HCT116 (cell line): ENCODE results near the gene KMT2C. TPM values are rescaled to one million over a fixed set of nuclear protein-coding genes. Genes with fewer than 3 reads are reported as not detected.

ENCODE experiments used
- ATAC-seq: fragments of 200-7000 bp; cut with Tn5 transposase; 2 replicates; pipeline ENCODE4 v1.9.1; 2020; ENCODE audit warnings: mild to moderate bottlenecking, moderate library complexity
- BruUV-seq: library from RNA; stranded (reverse); fragments of 400-500 nt; replicated peaks from 2 replicates; lab custom pipeline; 2021; lab: Mats Ljungman, UMichigan
- CTCF ChIA-PET: fragments of 300-600 bp; sonication (Branson Sonifier 250); formaldehyde crosslinking; loops from one replicate; lab custom pipeline; 2021; ENCODE audit warnings: antibody characterized with exemption; lab: Charles Lee
- POLR2A ChIA-PET: fragments of 300-600, 350-600 bp; sonication (Branson Sonifier 250); formaldehyde crosslinking; loops from one replicate; lab custom pipeline; 2021; ENCODE audit warnings: antibody characterized with exemption; lab: Charles Lee
- RAD21 ChIA-PET, 2 experiments: fragments of 300-600 bp; sonication (Branson Sonifier 250); formaldehyde crosslinking; loops; one replicate each; lab custom pipeline; 2023; ENCODE audit warnings: low total read pairs in 2 of 2; ENCODE audit not compliant: uncharacterized antibody in 2 of 2, unreplicated experiment in 2 of 2, low non-redundant PET in 1 of 2; lab: Charles Lee
- DNase-seq: peaks from one replicate; pipeline ENCODE4 v3.0.0-alpha.2; 2010; ENCODE audit warnings: low read depth, low spot score
- H2AFZ ChIP-seq: fragments of 200-600 bp; shearing (Covaris generic), sonication (generic); 2 replicates; pipeline ENCODE4 v1.6.1; 2017; ENCODE audit warnings: low read depth, mixed run types, mixed read lengths, antibody characterized with exemption, low read length; ENCODE audit not compliant: poor library complexity, severe bottlenecking
- H3K27ac ChIP-seq: 2 replicates; pipeline ENCODE4 v1.5.1; 2012; ENCODE audit warnings: low read depth, low read length
- H3K27me3 ChIP-seq: fragments of 200-600 bp; sonication (generic); 2 replicates; pipeline ENCODE4 v1.6.1; 2016; ENCODE audit warnings: mixed run types, low read length, mixed read lengths; ENCODE audit not compliant: insufficient read depth
- H3K36me3 ChIP-seq, 2 experiments: fragments of 200-500 bp in 1 of 2; fragments of 200-600 bp in 1 of 2; sonication (Bioruptor generic) in 1 of 2; sonication (generic) in 1 of 2; 2 replicates each; pipeline versions ENCODE4 v1.5.1 to v1.6.1; 2014 to 2016; ENCODE audit warnings: low read length in 2 of 2, inconsistent platforms in 1 of 2, mixed read lengths in 1 of 2, mixed run types in 1 of 2; ENCODE audit not compliant: insufficient read depth in 2 of 2, control insufficient read depth in 1 of 2
- H3K4me1 ChIP-seq, 2 experiments: fragments of 200-600 bp in 1 of 2; sonication (generic) in 1 of 2; 2 replicates each; pipeline versions ENCODE4 v1.5.1 to v1.6.1; 2012 to 2017; ENCODE audit warnings: low read length in 2 of 2, inconsistent platforms in 1 of 2, mild to moderate bottlenecking in 1 of 2, mixed read lengths in 1 of 2, mixed run types in 1 of 2, moderate library complexity in 1 of 2; ENCODE audit not compliant: insufficient read depth in 2 of 2, control insufficient read depth in 1 of 2
- H3K4me2 ChIP-seq: fragments of 200-600 bp; sonication (generic); 2 replicates; pipeline ENCODE4 v1.6.1; 2017; ENCODE audit warnings: mixed run types, low read length, mixed read lengths
- H3K4me3 ChIP-seq, 2 experiments: fragments of 200-600 bp in 1 of 2; sonication (generic) in 1 of 2; replicated peaks in 1 of 2; 2 replicates each; pipeline ENCODE4 v1.5.1; 2011 to 2016; ENCODE audit warnings: low read length in 2 of 2, control low read depth in 1 of 2, low read depth in 1 of 2, mild to moderate bottlenecking in 1 of 2, mixed read lengths in 1 of 2, mixed run types in 1 of 2
- H3K79me2 ChIP-seq: fragments of 200-600 bp; sonication (generic); 2 replicates; pipeline ENCODE4 v1.6.1; 2017; ENCODE audit warnings: mild to moderate bottlenecking, mixed run types, low read length, moderate library complexity, mixed read lengths; ENCODE audit not compliant: insufficient read depth
- H3K9ac ChIP-seq: fragments of 200-600 bp; sonication (generic); 2 replicates; pipeline ENCODE4 v1.6.1; 2016; ENCODE audit warnings: low read length, mixed read lengths
- H3K9me2 ChIP-seq: fragments of 200-600 bp; sonication (generic), shearing (Covaris generic); 2 replicates; pipeline ENCODE4 v1.6.1; 2017; ENCODE audit warnings: mixed run types, mild to moderate bottlenecking, moderate library complexity; ENCODE audit not compliant: insufficient read depth
- H3K9me3 ChIP-seq, 2 experiments: fragments of 200-500 bp in 1 of 2; fragments of 200-600 bp in 1 of 2; sonication (Bioruptor generic) in 1 of 2; sonication (generic) in 1 of 2; 2 replicates each; pipeline ENCODE4 v1.6.1; 2014 to 2017; ENCODE audit warnings: low read length in 2 of 2, mixed read lengths in 2 of 2, inconsistent platforms in 1 of 2, low read depth in 1 of 2, mild to moderate bottlenecking in 1 of 2, mixed run types in 1 of 2, moderate library complexity in 1 of 2; ENCODE audit not compliant: control insufficient read depth in 1 of 2, insufficient read depth in 1 of 2
- H4K20me1 ChIP-seq: fragments of 200-600 bp; sonication (generic), shearing (Covaris generic); 2 replicates; pipeline ENCODE4 v1.6.1; 2017; ENCODE audit warnings: mixed run types, mild to moderate bottlenecking, moderate library complexity; ENCODE audit not compliant: insufficient read depth
- CBX3 ChIP-seq: IDR thresholded peaks from 2 replicates; pipeline ENCODE4 v1.6.1; 2012; ENCODE audit warnings: low read depth
- CEBPB ChIP-seq: IDR thresholded peaks from 2 replicates; pipeline ENCODE4 v1.6.1; 2012; ENCODE audit warnings: low read depth
- CTCF ChIP-seq, 3 experiments: fragments of 200-600 bp in 1 of 3; sonication (generic) in 1 of 3; IDR thresholded peaks in 2 of 3; conservative IDR thresholded peaks in 1 of 3; 2 replicates each; pipeline ENCODE4 v1.5.1; 2012 to 2017; ENCODE audit warnings: low read depth in 2 of 3, low read length in 2 of 3, antibody characterized with exemption in 1 of 3, borderline replicate concordance in 1 of 3, control low read depth in 1 of 3, mild to moderate bottlenecking in 1 of 3, mixed read lengths in 1 of 3, mixed run types in 1 of 3, moderate library complexity in 1 of 3; ENCODE audit not compliant: insufficient read depth in 1 of 3
- EGR1 ChIP-seq: IDR thresholded peaks from 2 replicates; pipeline ENCODE4 v1.6.1; 2012; ENCODE audit warnings: low read depth
- JUND ChIP-seq: IDR thresholded peaks from 2 replicates; pipeline ENCODE4 v1.6.1; 2012
- POLR2AphosphoS5 ChIP-seq: IDR thresholded peaks from 2 replicates; pipeline ENCODE4 v1.6.1; 2011; ENCODE audit warnings: mild to moderate bottlenecking, low read depth, low read length, moderate library complexity
- RAD21 ChIP-seq: IDR thresholded peaks from 2 replicates; pipeline ENCODE4 v1.6.1; 2012; ENCODE audit warnings: low read depth, mild to moderate bottlenecking
- SIN3A ChIP-seq: IDR thresholded peaks from 2 replicates; pipeline ENCODE4 v1.6.1; 2012; ENCODE audit warnings: low read depth
- SP1 ChIP-seq: IDR thresholded peaks from 2 replicates; pipeline ENCODE4 v1.6.1; 2012; ENCODE audit warnings: low read depth
- SRF ChIP-seq: IDR thresholded peaks from 2 replicates; pipeline ENCODE4 v1.6.1; 2012; ENCODE audit warnings: low read depth
- YY1 ChIP-seq: IDR thresholded peaks from 2 replicates; pipeline ENCODE4 v1.6.1; 2011; ENCODE audit warnings: low read length, low read depth, moderate library complexity, mild to moderate bottlenecking; ENCODE audit not compliant: insufficient replicate concordance; ENCODE audit errors: extremely low read depth
- ZFX ChIP-seq: fragments of 450-650 bp; IDR thresholded peaks from 2 replicates; pipeline ENCODE4 v1.6.1; 2017
- intact Hi-C: fragments of 100-400 bp; cut with micrococcal nuclease; formaldehyde crosslinking; loops from 2 replicates; pipeline ENCODE4 v1.10.0; 2022
- total RNA-seq: library from RNA; stranded (reverse); gene quantifications from one replicate; pipeline ENCODE4 v1.2.1, GENCODE V29; 2021; ENCODE audit not compliant: unreplicated experiment
- TF ChIP-seq, protein P1 (sequence below): IDR thresholded peaks from 2 replicates; pipeline ENCODE4 v1.6.1; 2011; ENCODE audit warnings: mild to moderate bottlenecking, low read length, moderate library complexity; ENCODE audit not compliant: insufficient replicate concordance; ENCODE audit errors: extremely low read depth
- TF ChIP-seq, protein P2 (sequence below): IDR thresholded peaks from 2 replicates; pipeline ENCODE4 v1.6.1; 2012

The KMT2C gene
- total RNA-seq, 1 experiment from 2014 or later, result 22.9 TPM

GRCh38 chr7:152133804-152134203 lies 302.0 kb downstream of the KMT2C start (continued):
- TF ChIP-seq CEBPB (no peak), CBX3 (no peak), RAD21 (no peak), POLR2AphosphoS5 (no peak), SRF (no peak), YY1 (no peak)

DNA sequence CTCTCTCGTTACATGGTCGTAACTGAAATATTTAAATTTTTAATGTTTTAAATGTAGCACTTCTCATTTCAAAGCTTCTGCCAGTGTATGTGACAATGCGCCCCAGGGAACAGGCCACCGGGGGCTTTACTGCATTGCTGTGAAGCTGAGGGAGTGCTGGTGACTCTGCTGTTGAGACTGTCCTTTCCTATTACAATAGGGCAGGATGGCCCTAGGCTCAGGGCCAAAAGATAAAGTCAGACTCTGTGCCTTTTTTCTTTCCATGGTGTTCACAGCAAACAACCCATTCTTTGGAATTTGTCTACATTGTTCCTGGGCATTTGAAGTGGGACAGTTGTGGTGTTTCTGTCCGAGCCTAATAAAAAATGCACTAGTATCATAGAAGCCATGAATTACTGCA lies 303.0 kb downstream of the KMT2C start:
- Histone ChIP-seq H3K27me3 (no peaks in the 10 kb centered on the region), H3K9me2 (no peaks in the 10 kb centered on the region), H3K4me2 (no peak overlapping the region), H3K4me1 (no peaks in the 10 kb centered on the region), H3K79me2 (no peaks in the 10 kb centered on the region), H4K20me1 (no peaks in the 10 kb centered on the region), H3K4me3 (no peak overlapping the region), H3K36me3 (peaks cover 0 to 5% of the 10 kb centered on the region in 2 experiments; a peak in 2 of 4 replicates), H3K9ac (no peak overlapping the region), H3K9me3 (no peaks in the 10 kb centered on the region), H3K27ac (no peak overlapping the region), H2AFZ (no peak overlapping the region)
- CTCF ChIA-PET, result no interaction called here
- peak; percentile 45; the same call in 1 of the 2 replicates for ATAC-seq
- POLR2A ChIA-PET, result no interaction called here
- DNase-seq, result no peak
- no TSS peak for BruUV-seq
- intact Hi-C loops, result no loop called here
- no peak for TF ChIP-seq JUND
- no peak for TF ChIP-seq EGR1
- TF ChIP-seq, protein P1, sequence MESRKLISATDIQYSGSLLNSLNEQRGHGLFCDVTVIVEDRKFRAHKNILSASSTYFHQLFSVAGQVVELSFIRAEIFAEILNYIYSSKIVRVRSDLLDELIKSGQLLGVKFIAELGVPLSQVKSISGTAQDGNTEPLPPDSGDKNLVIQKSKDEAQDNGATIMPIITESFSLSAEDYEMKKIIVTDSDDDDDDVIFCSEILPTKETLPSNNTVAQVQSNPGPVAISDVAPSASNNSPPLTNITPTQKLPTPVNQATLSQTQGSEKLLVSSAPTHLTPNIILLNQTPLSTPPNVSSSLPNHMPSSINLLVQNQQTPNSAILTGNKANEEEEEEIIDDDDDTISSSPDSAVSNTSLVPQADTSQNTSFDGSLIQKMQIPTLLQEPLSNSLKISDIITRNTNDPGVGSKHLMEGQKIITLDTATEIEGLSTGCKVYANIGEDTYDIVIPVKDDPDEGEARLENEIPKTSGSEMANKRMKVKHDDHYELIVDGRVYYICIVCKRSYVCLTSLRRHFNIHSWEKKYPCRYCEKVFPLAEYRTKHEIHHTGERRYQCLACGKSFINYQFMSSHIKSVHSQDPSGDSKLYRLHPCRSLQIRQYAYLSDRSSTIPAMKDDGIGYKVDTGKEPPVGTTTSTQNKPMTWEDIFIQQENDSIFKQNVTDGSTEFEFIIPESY, result no peak
- TF ChIP-seq ZFX, result no peak
- TF ChIP-seq CTCF (IDR thresholded peaks at IDR 0.05 in 2 of 3, conservative IDR thresholded peaks at IDR 0.05 in 1 of 3; ENCODE audit: borderline replicate concordance in 1 of 3, insufficient read depth in 1 of 3, low read depth in 2 of 3, low read length in 2 of 3), result no peak
- no peak for TF ChIP-seq SIN3A
- no peak for TF ChIP-seq YY1
- TF ChIP-seq, protein P2, sequence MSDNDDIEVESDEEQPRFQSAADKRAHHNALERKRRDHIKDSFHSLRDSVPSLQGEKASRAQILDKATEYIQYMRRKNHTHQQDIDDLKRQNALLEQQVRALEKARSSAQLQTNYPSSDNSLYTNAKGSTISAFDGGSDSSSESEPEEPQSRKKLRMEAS, result no peak
- no peak for TF ChIP-seq SRF
- no peak for TF ChIP-seq SP1
- RAD21 ChIA-PET, result no interaction called here
